Measurements from ENCODE around the gene SYT9. TPM values are rescaled to one million over a fixed set of nuclear protein-coding genes. Genes with fewer than 3 reads are reported as not detected.
"Not testable (repeated sequence)": the region's sequence is repeated elsewhere in the genome, so short reads cannot be mapped to it uniquely, and the experiment has no call there.

SYT9 gene
- total RNA-seq, 1 donor from 2014 or later: not detected

GRCh38 chr11:7509966-7510365, 258.3 kb downstream of the SYT9 start:
- Mint-ChIP-seq H3K36me3 (ENCODE audit: low read depth) (no peaks in the 10 kb centered on the region), H3K27me3 (peaks cover 12% of the 10 kb centered on the region), H3K27ac (no peak overlapping the region), H3K4me1 (peaks cover 12% of the 10 kb centered on the region), H3K4me3 (no peak overlapping the region), H3K9me3 (no peaks in the 10 kb centered on the region)
- intact Hi-C loops (cut with micrococcal nuclease): no loop called here
- DNase-seq: no peak

GRCh38 chr11:7511401-7511800, 259.7 kb downstream of the SYT9 start:
- DNase-seq: no peak
- H3K4me1 Mint-ChIP-seq: peaks cover 12% of the 10 kb centered on the region
- no peak overlapping the region for H3K4me3 Mint-ChIP-seq
- intact Hi-C loops (cut with micrococcal nuclease): no loop called here
- H3K9me3 Mint-ChIP-seq: no peaks in the 10 kb centered on the region
- H3K27me3 Mint-ChIP-seq: peaks cover 21% of the 10 kb centered on the region
- H3K36me3 Mint-ChIP-seq (ENCODE audit: low read depth): no peaks in the 10 kb centered on the region
- no peak overlapping the region for H3K27ac Mint-ChIP-seq

- H3K9me3 Mint-ChIP-seq: no peaks in the 10 kb centered on the region
- peak overlapping the region; percentile 90 for H3K4me3 Mint-ChIP-seq
- no peaks in the 10 kb centered on the region for H3K36me3 Mint-ChIP-seq (ENCODE audit: low read depth)
- H3K27ac Mint-ChIP-seq: peak overlapping the region; percentile 84
- DNase-seq: peak; percentile 68
- intact Hi-C loops (cut with micrococcal nuclease): loop anchor here (1.0 to 2.0 kb wide), 2 partner anchors 153 to 176 kb away; no protein-coding TSS in a partner anchor
- H3K4me1 Mint-ChIP-seq: peaks cover 12% of the 10 kb centered on the region
- peaks cover 30% of the 10 kb centered on the region for H3K27me3 Mint-ChIP-seq
These were observed 261.0 kb downstream of the SYT9 start for GRCh38 chr11:7512525-7513233.

GRCh38 chr11:7513234-7514098, 261.8 kb downstream of the SYT9 start, which contains the start of gene PPFIBP2:
Gene PPFIBP2, plus strand, starts transcription at chr11:7513999. Its CDS starts 35,477 bp downstream, at chr11:7549476.
- Mint-ChIP-seq H3K9me3 (no peaks in the 10 kb centered on the region), H3K4me1 (peaks cover 12% of the 10 kb centered on the region), H3K27me3 (peaks cover 30% of the 10 kb centered on the region), H3K4me3 (peak within 1 kb of the TSS; percentile 90), H3K27ac (peak within 1 kb of the TSS; percentile 84), H3K36me3 (ENCODE audit: low read depth) (no peaks in the 10 kb centered on the region)
- peak; percentile 97 for DNase-seq
- intact Hi-C loops (cut with micrococcal nuclease): loop anchor here (1.0 to 2.0 kb wide), 2 partner anchors 152 to 175 kb away; no protein-coding TSS in a partner anchor

- intact Hi-C loops (cut with micrococcal nuclease): no loop called here
- Mint-ChIP-seq H3K36me3 (ENCODE audit: low read depth) (no peaks in the 10 kb centered on the region), H3K27ac (no peak overlapping the region), H3K4me3 (peak overlapping the region; percentile 90), H3K9me3 (no peaks in the 10 kb centered on the region), H3K4me1 (peaks cover 12% of the 10 kb centered on the region), H3K27me3 (peaks cover 30% of the 10 kb centered on the region)
- no peak for DNase-seq
These were observed 262.4 kb downstream of the SYT9 start for GRCh38 chr11:7514099-7514591.

- no peak for DNase-seq
- Mint-ChIP-seq H3K36me3 (ENCODE audit: low read depth) (no peaks in the 10 kb centered on the region), H3K27me3 (peaks cover 29% of the 10 kb centered on the region), H3K9me3 (no peaks in the 10 kb centered on the region), H3K4me3 (no peak overlapping the region), H3K27ac (no peak overlapping the region), H3K4me1 (peaks cover 12% of the 10 kb centered on the region)
- intact Hi-C loops (cut with micrococcal nuclease): no loop called here
These were observed 263.8 kb downstream of the SYT9 start for GRCh38 chr11:7515447-7515886.

GRCh38 chr11:7516475-7516874, 264.8 kb downstream of the SYT9 start:
- Mint-ChIP-seq H3K4me1 (peaks cover 12% of the 10 kb centered on the region), H3K9me3 (no peaks in the 10 kb centered on the region), H3K27me3 (peaks cover 29% of the 10 kb centered on the region), H3K4me3 (no peak overlapping the region), H3K27ac (no peak overlapping the region), H3K36me3 (ENCODE audit: low read depth) (no peaks in the 10 kb centered on the region)
- intact Hi-C loops (cut with micrococcal nuclease): no loop called here
- DNase-seq: no peak

GRCh38 chr11:7517743-7518142, 266.0 kb downstream of the SYT9 start:
- DNase-seq; intact Hi-C loops (cut with micrococcal nuclease); H3K4me1 Mint-ChIP-seq; H3K36me3 Mint-ChIP-seq (ENCODE audit: low read depth); H3K9me3 Mint-ChIP-seq; H3K4me3 Mint-ChIP-seq; H3K27ac Mint-ChIP-seq: not testable (repeated sequence)
- peaks cover 29% of the 10 kb centered on the region for H3K27me3 Mint-ChIP-seq

Other genes starting within 250 kb of the SYT9 start
- not detected in 2 replicates for gene ZNF214, start 231.6 kb upstream of the SYT9 start, total RNA-seq
- gene NLRP14, start 231.4 kb upstream of the SYT9 start, total RNA-seq: 0.09 and 0.21 TPM in 2 replicates
- not detected in 2 replicates for gene RBMXL2, start 162.9 kb upstream of the SYT9 start, total RNA-seq
- not detected in 2 replicates for gene OLFML1, start 233.6 kb downstream of the SYT9 start, total RNA-seq

Measured in activated CD4-positive, alpha-beta T cell treated with anti-CD3 and anti-CD28 coated beads, Interleukin-2, amount 10 ng/mL, durations not matched to agents 24 days and 14 days (primary cell).